CD4-positive, CD25-positive, alpha-beta regulatory T cell (primary cell): ENCODE results near the gene PDLIM3. TPM values are rescaled to one million over a fixed set of nuclear protein-coding genes. Genes with fewer than 3 reads are reported as not detected.
"Not testable (repeated sequence)": the region's sequence is repeated elsewhere in the genome, so short reads cannot be mapped to it uniquely, and the experiment has no call there.

Source experiments
- ATAC-seq, 2 donors: fragments of 150-1000 bp; cut with Tn5 transposase; one replicate each; pipeline ENCODE4 v1.10.0; 2021; ENCODE audit warnings: low read depth in 2 of 2, moderate number of reproducible peaks in 2 of 2, moderate library complexity in 1 of 2
- DNase-seq, 3 donors: peaks; one replicate each; pipeline versions ENCODE4 v3.0.0 to v3.0.0-alpha.2; 2012 to 2022; ENCODE audit warnings: mixed read lengths in 1 of 3
- H3K27ac ChIP-seq: one replicate; pipeline ENCODE4 v1.7.0; 2013; ENCODE audit warnings: mild to moderate bottlenecking, low read length; ENCODE audit not compliant: insufficient read depth, poor library complexity, severe bottlenecking
- H3K27me3 ChIP-seq: one replicate; pipeline ENCODE4 v1.7.0; 2013; ENCODE audit warnings: low read length; ENCODE audit not compliant: control insufficient read depth, insufficient read depth
- H3K36me3 ChIP-seq: one replicate; pipeline ENCODE4 v1.7.0; 2013; ENCODE audit warnings: mild to moderate bottlenecking, low read length, moderate library complexity; ENCODE audit not compliant: control insufficient read depth, insufficient read depth
- H3K4me1 ChIP-seq: 2 replicates; pipeline ENCODE4 v1.7.0; 2013; ENCODE audit warnings: mild to moderate bottlenecking, low read length; ENCODE audit not compliant: insufficient read depth, control insufficient read depth, poor library complexity, severe bottlenecking
- H3K4me3 ChIP-seq: one replicate; pipeline ENCODE4 v1.7.0; 2013; ENCODE audit warnings: low read depth, mild to moderate bottlenecking, low read length, moderate library complexity
- H3K9me3 ChIP-seq, 2 experiments: 1 replicate in 1 of 2; 2 replicates in 1 of 2; pipeline ENCODE4 v1.7.0; 2013; ENCODE audit warnings: low read length in 2 of 2, mild to moderate bottlenecking in 1 of 2, moderate library complexity in 1 of 2; ENCODE audit not compliant: control insufficient read depth in 2 of 2
- H3K27ac Mint-ChIP-seq, 3 donors: one replicate each; pipeline ENCODE4 v1.8.0; 2020 to 2022; ENCODE audit warnings: mild to moderate bottlenecking in 3 of 3, mixed read lengths in 3 of 3, moderate library complexity in 2 of 3
- H3K27me3 Mint-ChIP-seq: one replicate; pipeline ENCODE4 v1.8.0; 2022; ENCODE audit warnings: mild to moderate bottlenecking, mixed read lengths
- H3K36me3 Mint-ChIP-seq: one replicate; pipeline ENCODE4 v1.8.0; 2020; ENCODE audit warnings: mixed read lengths
- H3K4me1 Mint-ChIP-seq, 4 donors: one replicate each; pipeline ENCODE4 v1.8.0; 2020 to 2022; ENCODE audit warnings: mixed read lengths in 4 of 4, mild to moderate bottlenecking in 1 of 4
- H3K4me3 Mint-ChIP-seq, 4 donors: one replicate each; pipeline ENCODE4 v1.8.0; 2020 to 2022; ENCODE audit warnings: mild to moderate bottlenecking in 4 of 4, mixed read lengths in 4 of 4, moderate library complexity in 3 of 4
- H3K9me3 Mint-ChIP-seq, 7 donors: one replicate each; pipeline ENCODE4 v1.8.0; 2020 to 2022; ENCODE audit warnings: mixed read lengths in 7 of 7, mild to moderate bottlenecking in 3 of 7, moderate library complexity in 2 of 7
- polyA plus RNA-seq, 4 donors: library from polyadenylated mRNA; unstranded; fragments of 300-500 nt; fragmentation: Illumina TruSeq; gene quantifications; one replicate each; pipeline ENCODE4 v1.2.3, GENCODE V29; 2021
- total RNA-seq: library from RNA; stranded (reverse); gene quantifications from one replicate; pipeline ENCODE4 v1.2.3, GENCODE V29; 2022

PDLIM3 gene
- total and polyA plus RNA-seq, 5 donors from 2014 or later = not detected

- H3K9me3 Mint-ChIP-seq = peaks cover 0 to 2% (median 0%) of the 10 kb centered on the region in 7 donors
These were observed 21.1 kb downstream of the PDLIM3 start for GRCh38 chr4:185514182-185514697.

GRCh38 chr4:185513489-185514181 lies 21.7 kb downstream of the PDLIM3 start:
- Histone ChIP-seq H3K27me3 (peaks cover 17% of the 10 kb centered on the region), H3K27ac (no peak overlapping the region), H3K4me3 (peak overlapping the region; percentile 37), H3K4me1 (peaks cover 7% of the 10 kb centered on the region), H3K9me3 (no peaks in the 10 kb centered on the region), H3K36me3 (no peaks in the 10 kb centered on the region)
- ATAC-seq (no peak), DNase-seq (peak in 1 of 3 donors; percentile 2)
- H3K27me3 Mint-ChIP-seq = peaks cover 40% of the 10 kb centered on the region
- peaks cover 5 to 12% (median 10%) of the 10 kb centered on the region in 4 donors for H3K4me1 Mint-ChIP-seq
- H3K27ac Mint-ChIP-seq = no peak overlapping the region
- peaks cover 0 to 2% (median 0%) of the 10 kb centered on the region in 7 donors for H3K9me3 Mint-ChIP-seq
- H3K36me3 Mint-ChIP-seq = no peaks in the 10 kb centered on the region
- peak overlapping the region in 1 of 4 donors; percentile 10 for H3K4me3 Mint-ChIP-seq

More at GRCh38 chr4:185514182-185514697, 21.1 kb downstream of the PDLIM3 start:
- H3K27ac Mint-ChIP-seq = no peak overlapping the region
- ATAC-seq (no peak), DNase-seq (no peak)
- Histone ChIP-seq H3K27ac (no peak overlapping the region), H3K4me1 (peaks cover 7% of the 10 kb centered on the region), H3K4me3 (no peak overlapping the region), H3K27me3 (peaks cover 17% of the 10 kb centered on the region), H3K9me3 (no peaks in the 10 kb centered on the region), H3K36me3 (no peaks in the 10 kb centered on the region)
- H3K4me1 Mint-ChIP-seq = peaks cover 5 to 12% (median 10%) of the 10 kb centered on the region in 4 donors
- peaks cover 44% of the 10 kb centered on the region for H3K27me3 Mint-ChIP-seq
- no peak overlapping the region for H3K4me3 Mint-ChIP-seq
- H3K36me3 Mint-ChIP-seq = no peaks in the 10 kb centered on the region

- Mint-ChIP-seq H3K4me1 (peaks cover 5 to 12% (median 10%) of the 10 kb centered on the region in 4 donors), H3K27ac (no peak overlapping the region), H3K9me3 (peaks cover 0 to 2% (median 0%) of the 10 kb centered on the region in 7 donors), H3K4me3 (no peak overlapping the region), H3K27me3 (peaks cover 48% of the 10 kb centered on the region), H3K36me3 (no peaks in the 10 kb centered on the region)
- DNase-seq (no peak), ATAC-seq (no peak)
- peaks cover 7% of the 10 kb centered on the region for H3K4me1 ChIP-seq
- no peaks in the 10 kb centered on the region for H3K9me3 ChIP-seq
- H3K4me3 ChIP-seq = no peak overlapping the region
- no peaks in the 10 kb centered on the region for H3K36me3 ChIP-seq
- H3K27ac ChIP-seq = no peak overlapping the region
- peaks cover 15% of the 10 kb centered on the region for H3K27me3 ChIP-seq
These were observed 22.8 kb downstream of the PDLIM3 start for GRCh38 chr4:185512516-185512915.

- peaks cover 5 to 12% (median 10%) of the 10 kb centered on the region in 4 donors for H3K4me1 Mint-ChIP-seq
- H3K4me3 Mint-ChIP-seq, H3K36me3 ChIP-seq, H3K9me3 ChIP-seq, H3K27ac ChIP-seq, H3K4me1 ChIP-seq, H3K27ac Mint-ChIP-seq, H3K9me3 Mint-ChIP-seq, ATAC-seq, H3K36me3 Mint-ChIP-seq, DNase-seq, H3K4me3 ChIP-seq: not testable (repeated sequence)
- H3K27me3 ChIP-seq = peaks cover 15% of the 10 kb centered on the region
- H3K27me3 Mint-ChIP-seq = peaks cover 50% of the 10 kb centered on the region
These were observed 24.1 kb downstream of the PDLIM3 start for GRCh38 chr4:185511243-185511642.

GRCh38 chr4:185510806-185511205 lies 24.5 kb downstream of the PDLIM3 start:
- Histone ChIP-seq H3K36me3 (no peaks in the 10 kb centered on the region), H3K4me1 (peaks cover 7% of the 10 kb centered on the region), H3K27me3 (peaks cover 15% of the 10 kb centered on the region), H3K9me3 (no peaks in the 10 kb centered on the region), H3K27ac (no peak overlapping the region), H3K4me3 (no peak overlapping the region)
- H3K27ac Mint-ChIP-seq = no peak overlapping the region
- DNase-seq = no peak
- peaks cover 51% of the 10 kb centered on the region for H3K27me3 Mint-ChIP-seq
- peaks cover 0 to 1% (median 0%) of the 10 kb centered on the region in 7 donors for H3K9me3 Mint-ChIP-seq
- peaks cover 5 to 12% (median 10%) of the 10 kb centered on the region in 4 donors for H3K4me1 Mint-ChIP-seq
- H3K36me3 Mint-ChIP-seq = no peaks in the 10 kb centered on the region
- ATAC-seq = no peak
- no peak overlapping the region for H3K4me3 Mint-ChIP-seq

GRCh38 chr4:185508181-185508580 lies 27.1 kb downstream of the PDLIM3 start:
- no peak for DNase-seq
- Histone ChIP-seq H3K4me1 (peaks cover 3% of the 10 kb centered on the region), H3K9me3 (no peaks in the 10 kb centered on the region), H3K4me3 (no peak overlapping the region), H3K36me3 (no peaks in the 10 kb centered on the region), H3K27ac (no peak overlapping the region), H3K27me3 (peaks cover 4% of the 10 kb centered on the region)
- peaks cover 0 to 6% (median 3%) of the 10 kb centered on the region in 4 donors for H3K4me1 Mint-ChIP-seq
- no peak overlapping the region for H3K4me3 Mint-ChIP-seq
- no peak overlapping the region for H3K27ac Mint-ChIP-seq
- no peaks in the 10 kb centered on the region for H3K9me3 Mint-ChIP-seq
- peaks cover 32% of the 10 kb centered on the region for H3K27me3 Mint-ChIP-seq
- no peak for ATAC-seq
- H3K36me3 Mint-ChIP-seq = no peaks in the 10 kb centered on the region

- H3K27ac Mint-ChIP-seq = no peak overlapping the region
- Histone ChIP-seq H3K27ac (no peak overlapping the region), H3K4me3 (no peak overlapping the region), H3K9me3 (no peaks in the 10 kb centered on the region), H3K4me1 (no peaks in the 10 kb centered on the region), H3K36me3 (no peaks in the 10 kb centered on the region), H3K27me3 (no peaks in the 10 kb centered on the region)
- H3K36me3 Mint-ChIP-seq = no peaks in the 10 kb centered on the region
- no peak for DNase-seq
- H3K9me3 Mint-ChIP-seq = no peaks in the 10 kb centered on the region
- H3K27me3 Mint-ChIP-seq = peaks cover 19% of the 10 kb centered on the region
- H3K4me3 Mint-ChIP-seq = no peak overlapping the region
- no peaks in the 10 kb centered on the region for H3K4me1 Mint-ChIP-seq
- ATAC-seq = no peak
These were observed 28.9 kb downstream of the PDLIM3 start for GRCh38 chr4:185506422-185506821.
